NCI-H345 treated with DMSO at 0.1 percent for 48 hours (cell line): ENCODE results near the gene ARMCX2.
"Not testable (repeated sequence)": the region's sequence is repeated elsewhere in the genome, so short reads cannot be mapped to it uniquely, and the experiment has no call there.

ENCODE experiments used
- DNase-seq: peaks from one replicate; lab custom pipeline; 2025; ENCODE audit not compliant: unreplicated experiment; lab: John Stamatoyannopoulos, UW

ARMCX2 gene

GRCh38 chrX:101659601-101660063, at the start of gene ARMCX2:
Gene ARMCX2 (minus strand): TSS chrX:101659850. CDS start chrX:101657588, 2,262 bp downstream.
- peak; percentile 53 for DNase-seq

DNA sequence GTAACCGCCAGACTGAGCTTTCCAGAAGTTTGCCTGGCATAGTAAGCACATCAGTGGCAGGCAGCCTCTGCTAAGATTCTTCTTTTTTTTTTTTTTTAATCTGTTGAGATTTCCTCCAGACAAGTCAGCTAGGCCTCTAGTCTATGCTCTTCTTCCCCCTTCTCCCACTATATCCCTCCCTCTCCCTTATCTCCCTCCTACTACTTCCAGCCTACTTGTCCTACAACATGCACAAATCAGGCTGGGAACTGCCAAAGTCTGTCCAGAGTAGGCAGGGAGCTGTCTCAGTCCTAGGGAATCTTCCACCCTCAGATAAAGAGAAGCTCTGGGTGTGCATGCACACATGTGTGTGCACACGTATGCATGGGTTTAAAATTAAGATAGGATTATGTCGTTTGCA, 49.7 kb upstream of the ARMCX2 start:
- no peak for DNase-seq

GRCh38 chrX:101708163-101708562, 48.5 kb upstream of the ARMCX2 start:
- no peak for DNase-seq

GRCh38 chrX:101693476-101693875, 33.8 kb upstream of the ARMCX2 start:
- no peak for DNase-seq

DNA sequence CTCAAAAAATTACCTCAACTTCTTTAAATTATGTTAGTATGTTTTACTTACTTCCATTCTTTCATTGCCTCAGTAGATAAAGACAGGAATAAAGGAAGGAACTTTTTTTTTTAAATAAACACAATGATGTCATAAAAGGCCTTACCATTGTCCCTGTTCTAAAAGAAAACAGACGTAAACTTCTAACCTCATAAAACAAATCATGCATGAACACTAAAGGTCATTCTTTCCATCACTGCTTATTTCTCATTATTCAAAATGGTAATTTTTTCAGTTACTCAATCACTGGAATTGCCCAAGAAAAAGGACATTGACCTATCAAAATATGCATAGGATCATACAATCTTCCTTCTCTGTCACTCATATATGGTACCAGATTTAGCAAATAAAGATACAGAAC, 32.2 kb upstream of the ARMCX2 start:
- no peak for DNase-seq

- no peak for DNase-seq
Observed at GRCh38 chrX:101686574-101686973, 26.9 kb upstream of the ARMCX2 start.

GRCh38 chrX:101685923-101686322, 26.3 kb upstream of the ARMCX2 start:
- no peak for DNase-seq

- no peak for DNase-seq
Observed at GRCh38 chrX:101682723-101683122, 23.1 kb upstream of the ARMCX2 start.

- DNase-seq = no peak
Observed at GRCh38 chrX:101677028-101677427, 17.4 kb upstream of the ARMCX2 start.

GRCh38 chrX:101676571-101676970, 16.9 kb upstream of the ARMCX2 start:
- no peak for DNase-seq

GRCh38 chrX:101668143-101668542, 8.5 kb upstream of the ARMCX2 start:
- no peak for DNase-seq

GRCh38 chrX:101658661-101659491, 774 bp downstream of the ARMCX2 start:
- DNase-seq = peak; percentile 22

DNA sequence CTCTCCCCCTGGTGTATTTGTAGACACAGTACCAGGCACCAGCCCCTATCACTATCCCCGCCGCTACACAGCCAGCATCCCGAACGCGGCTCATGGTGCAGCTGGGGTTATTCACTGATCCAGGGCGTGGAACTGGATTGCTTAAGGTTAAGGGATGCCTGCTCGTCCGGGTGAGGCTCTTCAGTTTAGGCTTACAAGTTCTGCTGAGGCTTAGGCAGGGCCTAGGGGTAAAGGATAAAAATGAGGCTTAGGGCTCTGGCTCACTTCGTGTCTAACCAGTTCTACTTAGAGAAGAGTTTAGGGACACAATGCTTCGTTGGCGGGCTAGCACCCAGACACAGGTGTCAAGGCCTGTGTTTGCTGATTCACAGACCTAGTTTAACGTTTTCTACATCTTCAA, 2.2 kb downstream of the ARMCX2 start:
- DNase-seq = no peak

- no peak for DNase-seq
Observed at GRCh38 chrX:101656817-101657216, 2.8 kb downstream of the ARMCX2 start.

DNA sequence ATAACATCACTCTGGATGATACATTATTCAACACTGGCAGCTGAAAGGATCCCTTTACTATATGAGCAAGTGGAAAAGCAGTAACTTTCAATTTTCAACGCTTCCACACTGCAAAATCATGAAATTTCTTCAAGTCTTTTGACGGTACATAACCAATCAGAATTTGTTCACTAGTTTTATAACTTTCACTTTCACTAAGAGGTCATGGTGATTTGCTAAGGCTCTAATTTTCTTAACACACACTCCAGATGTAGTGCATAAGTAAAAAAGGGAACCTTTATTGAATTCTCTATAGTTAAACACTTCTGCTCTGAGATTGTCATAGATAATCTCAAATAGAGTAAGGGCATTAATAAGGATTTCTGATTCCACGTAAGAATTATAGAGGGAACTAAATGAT, 4.1 kb downstream of the ARMCX2 start:
- no peak for DNase-seq

- DNase-seq = not testable (repeated sequence)
Observed at GRCh38 chrX:101647716-101648115, 11.9 kb downstream of the ARMCX2 start.

GRCh38 chrX:101642093-101642492, 17.6 kb downstream of the ARMCX2 start:
- no peak for DNase-seq

DNA sequence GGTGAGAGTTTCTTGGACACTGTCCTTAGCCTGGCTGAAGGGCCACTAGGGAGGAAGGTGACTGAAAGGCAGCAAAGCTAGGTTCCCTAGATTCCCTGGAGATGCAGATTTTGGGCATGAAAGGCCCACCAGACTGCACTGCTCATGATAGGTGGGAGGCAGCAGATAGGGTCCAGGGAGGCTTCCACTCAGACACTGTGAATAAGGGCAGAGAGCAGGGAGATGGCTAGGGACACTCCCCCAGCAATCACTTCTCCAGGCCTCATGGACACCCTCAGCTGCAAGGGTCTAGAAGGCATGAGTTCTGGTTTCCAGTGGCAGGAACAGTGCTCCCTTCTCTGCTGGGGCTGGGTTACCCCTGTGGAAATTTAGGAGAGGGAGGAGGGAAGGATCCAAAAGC, 20.1 kb downstream of the ARMCX2 start:
- DNase-seq = no peak

DNA sequence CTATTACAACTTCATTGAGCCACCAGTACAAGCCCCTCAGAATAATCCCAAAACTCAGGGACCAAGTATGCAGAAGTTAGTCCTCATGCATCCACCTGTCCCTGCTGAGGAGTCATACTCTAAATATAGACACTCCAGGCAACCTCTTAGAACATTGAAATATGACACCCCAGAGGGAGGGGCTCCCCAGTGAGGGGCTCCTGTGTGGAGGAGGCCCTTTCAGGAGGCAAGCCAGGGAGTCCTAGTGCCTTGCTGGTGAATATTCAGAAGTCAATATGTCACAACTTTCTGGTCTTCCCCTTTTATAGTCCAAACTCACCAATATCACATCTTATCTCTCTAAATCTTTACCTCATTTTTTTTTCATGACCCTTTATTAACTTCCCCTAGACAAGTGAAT, 40.3 kb downstream of the ARMCX2 start:
- peak; percentile 57 for DNase-seq

DNA sequence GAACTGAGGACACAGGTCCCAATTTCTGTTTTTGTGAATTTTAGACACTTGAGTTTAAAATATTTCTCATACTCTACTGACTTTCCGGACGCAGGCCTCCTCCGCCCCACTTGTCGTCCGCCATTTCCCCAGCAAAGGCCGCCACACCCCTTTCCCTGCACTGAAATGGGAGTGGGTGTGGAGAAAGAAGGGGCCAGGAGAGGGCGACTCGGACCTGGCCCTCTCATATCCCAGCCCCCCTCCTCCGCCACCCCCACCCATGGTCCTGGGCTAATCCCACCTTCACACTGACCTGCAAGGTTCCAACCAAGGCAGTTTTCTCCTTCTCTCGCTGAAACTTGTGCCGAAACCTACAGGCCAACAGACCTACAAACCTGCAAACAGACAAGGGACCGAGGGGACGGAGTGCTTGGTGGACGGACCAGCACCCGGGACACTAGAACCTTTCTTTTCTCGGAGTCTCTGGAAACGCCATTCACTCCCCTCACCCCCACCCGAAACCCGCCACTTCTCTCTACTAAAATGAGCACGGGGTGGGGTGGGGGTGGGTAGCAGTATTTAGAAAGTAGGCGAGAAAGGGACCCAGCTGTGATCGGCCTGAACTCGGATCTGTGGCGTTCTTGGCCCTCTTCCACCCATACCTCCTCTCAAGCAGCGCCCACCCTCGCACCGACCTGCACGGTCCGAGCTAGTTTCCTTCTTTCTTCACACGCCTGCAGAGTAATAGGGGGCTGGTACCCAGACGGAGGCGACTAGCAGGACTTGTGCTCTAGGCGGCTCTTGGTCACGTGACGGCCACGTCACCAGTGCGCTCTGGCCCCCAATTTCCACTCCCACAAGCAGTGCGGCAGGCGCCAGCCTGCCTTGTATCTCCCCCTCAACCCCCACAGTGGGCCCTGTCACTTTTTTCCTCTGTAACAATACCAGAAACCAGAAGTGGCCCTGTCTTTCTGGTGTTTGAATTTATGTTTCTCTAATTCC, 42.1 kb downstream of the ARMCX2 start, which contains the start of gene ARMCX6:
TSS of gene ARMCX6 (minus strand) at position 790 of the 981 bp plus-strand sequence. CDS start 1,380 bp downstream, outside the sequence.
- peak; percentile 34 for DNase-seq

DNA sequence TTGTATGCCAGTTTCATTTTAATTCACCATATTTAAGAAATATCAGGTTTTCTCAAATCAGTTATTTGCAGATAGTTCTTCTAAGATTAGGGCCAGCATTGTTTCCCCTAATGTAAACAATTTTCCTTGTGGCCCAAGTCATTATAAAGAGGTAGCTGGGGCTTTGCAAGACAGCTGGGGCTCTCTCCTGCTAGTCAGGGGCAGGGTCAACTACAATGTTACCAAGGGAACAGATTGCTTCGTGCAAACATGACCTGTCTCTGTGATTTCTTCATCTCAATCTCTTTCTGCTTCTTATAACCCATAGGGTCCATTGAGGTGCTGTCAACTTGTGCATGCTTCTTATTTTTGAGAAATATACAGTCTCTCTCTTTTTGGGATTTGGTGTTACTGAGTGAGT, 53.9 kb downstream of the ARMCX2 start:
- no peak for DNase-seq
